Measurements from ENCODE around the gene CLNS1A.
A peak's percentile ranks its signal among the peaks of the same experiment; 100 is the strongest.
"Not testable (repeated sequence)": the region's sequence is repeated elsewhere in the genome, so short reads cannot be mapped to it uniquely, and the experiment has no call there.

Gene CLNS1A, protein sequence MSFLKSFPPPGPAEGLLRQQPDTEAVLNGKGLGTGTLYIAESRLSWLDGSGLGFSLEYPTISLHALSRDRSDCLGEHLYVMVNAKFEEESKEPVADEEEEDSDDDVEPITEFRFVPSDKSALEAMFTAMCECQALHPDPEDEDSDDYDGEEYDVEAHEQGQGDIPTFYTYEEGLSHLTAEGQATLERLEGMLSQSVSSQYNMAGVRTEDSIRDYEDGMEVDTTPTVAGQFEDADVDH

DNA sequence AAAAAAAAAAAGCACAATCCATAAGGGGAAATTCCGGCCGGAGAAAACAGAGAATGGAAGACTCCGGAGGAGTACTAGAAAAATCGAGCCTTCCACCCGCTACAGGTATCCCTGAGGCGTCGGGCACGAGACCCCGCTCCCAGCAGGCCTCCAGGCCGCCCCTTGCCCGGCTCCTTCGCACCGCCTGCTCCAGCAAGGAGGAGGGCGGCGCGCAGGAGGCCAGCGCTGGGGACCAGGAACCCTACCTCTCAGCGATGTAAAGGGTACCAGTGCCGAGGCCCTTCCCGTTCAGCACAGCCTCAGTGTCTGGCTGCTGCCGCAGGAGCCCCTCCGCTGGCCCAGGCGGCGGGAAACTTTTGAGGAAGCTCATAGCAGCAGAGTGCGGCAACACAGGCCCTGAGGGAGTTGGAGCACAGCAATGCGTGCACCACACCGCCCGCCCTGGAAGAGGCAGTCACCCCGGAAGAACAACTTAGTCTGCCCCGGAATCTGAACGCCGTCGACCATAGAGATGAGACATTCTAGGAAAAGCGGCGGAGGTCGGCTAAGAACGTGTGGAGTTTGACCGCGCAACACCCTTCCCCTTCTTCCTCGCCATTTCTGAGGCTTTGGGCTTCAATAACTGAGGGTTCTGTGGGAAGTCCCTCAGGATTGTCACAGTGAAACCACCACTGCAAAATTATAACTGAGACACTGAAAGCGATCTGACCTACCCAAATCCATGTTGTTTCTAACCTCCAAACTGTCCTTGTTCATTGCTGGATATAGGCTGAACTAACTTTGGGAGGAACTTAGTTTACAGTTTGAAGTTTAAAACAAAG, at the start of gene CLNS1A:
CLNS1A (minus strand) TSS at position 450 of the 821 bp plus-strand sequence; CDS start at position 370, 80 bp downstream.
- DNase-seq, result peak; percentile 69

DNA sequence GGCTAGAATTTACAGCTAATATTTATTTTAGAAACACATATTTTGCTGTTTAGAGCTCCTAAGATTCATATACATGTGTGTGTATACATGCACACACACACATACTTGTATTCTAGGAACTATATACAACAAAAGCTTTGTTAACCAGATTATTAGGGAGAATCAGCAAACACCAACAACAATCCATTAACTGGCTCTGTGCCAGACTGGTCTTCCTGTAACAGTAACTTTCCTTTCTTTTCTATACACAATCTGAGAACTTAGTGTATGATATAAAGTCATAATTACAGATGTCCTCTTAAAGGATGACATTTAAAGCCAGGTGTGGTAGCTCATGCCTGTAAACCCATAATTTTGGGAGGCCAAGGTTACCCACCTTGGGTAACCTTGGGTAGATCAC, 49.5 kb upstream of the CLNS1A start:
- DNase-seq, result no peak

DNA sequence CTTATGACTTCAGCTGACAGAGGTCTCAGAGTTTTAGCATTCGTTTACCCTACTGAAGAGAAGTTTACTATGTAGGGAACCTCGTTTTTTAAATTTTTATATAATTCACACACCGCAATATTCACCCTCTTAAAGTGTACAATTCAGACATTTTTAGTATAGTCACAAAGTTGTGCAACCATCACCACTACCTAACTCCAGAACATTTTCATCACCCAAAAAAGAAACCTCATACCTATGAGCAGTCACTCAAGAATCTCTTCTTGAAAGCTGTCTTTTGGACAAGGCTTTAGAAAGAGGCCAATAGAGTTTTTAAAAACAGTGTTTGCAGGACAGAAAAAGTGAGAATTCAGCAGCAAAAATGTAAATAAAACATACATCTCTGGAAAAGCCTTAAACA, 39.5 kb upstream of the CLNS1A start:
- no peak for DNase-seq

DNA sequence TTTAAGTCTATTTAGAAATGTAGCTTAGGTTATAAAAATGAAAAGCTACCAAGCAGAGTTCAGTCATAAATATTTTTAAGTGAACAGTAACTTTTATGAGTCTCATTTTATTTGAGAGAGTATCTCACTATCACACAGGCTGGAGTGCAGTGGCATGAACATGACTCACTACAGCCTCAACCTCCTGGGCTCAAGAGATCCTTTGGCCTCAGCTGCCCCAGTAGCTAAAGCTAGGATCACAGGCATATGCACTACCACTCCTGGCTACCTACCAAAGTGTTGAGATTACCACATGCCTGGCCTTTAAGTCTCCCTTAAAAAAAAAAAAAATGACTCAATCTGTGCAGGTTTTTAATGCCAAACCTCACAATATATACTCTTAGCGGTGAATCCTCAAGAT, 34.7 kb upstream of the CLNS1A start:
- DNase-seq, result no peak

DNA sequence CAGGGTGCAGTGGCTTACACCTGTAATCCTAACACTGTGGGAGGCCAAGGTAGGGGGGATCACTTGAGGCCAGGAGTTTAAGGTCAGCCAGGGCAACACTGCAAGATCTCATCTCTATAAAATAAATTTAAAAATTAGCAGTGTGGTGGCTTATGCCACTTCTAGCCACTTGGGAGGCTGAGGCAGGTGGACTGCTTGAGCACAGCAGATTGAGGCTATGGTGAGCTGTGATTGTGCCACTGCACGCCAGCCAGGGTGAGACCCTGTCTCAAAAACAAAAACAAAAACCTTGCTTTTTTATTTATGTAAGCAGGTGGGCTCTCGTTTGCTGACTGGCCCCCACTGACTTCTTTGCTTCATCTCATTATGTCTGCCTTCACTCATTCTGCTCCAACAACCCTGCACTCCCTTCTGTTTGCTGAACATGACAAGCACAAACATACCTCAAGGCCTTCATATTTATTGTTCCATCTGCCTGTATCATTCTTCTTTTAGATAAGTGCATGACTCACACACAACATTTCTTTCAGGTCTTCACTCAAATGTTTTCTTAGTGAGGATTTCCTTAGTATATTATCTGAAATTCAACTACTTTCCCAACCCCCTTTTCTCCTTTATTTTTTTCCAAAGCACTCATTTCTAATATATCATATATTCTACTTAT, 32.4 kb upstream of the CLNS1A start:
- DNase-seq, result no peak

DNA sequence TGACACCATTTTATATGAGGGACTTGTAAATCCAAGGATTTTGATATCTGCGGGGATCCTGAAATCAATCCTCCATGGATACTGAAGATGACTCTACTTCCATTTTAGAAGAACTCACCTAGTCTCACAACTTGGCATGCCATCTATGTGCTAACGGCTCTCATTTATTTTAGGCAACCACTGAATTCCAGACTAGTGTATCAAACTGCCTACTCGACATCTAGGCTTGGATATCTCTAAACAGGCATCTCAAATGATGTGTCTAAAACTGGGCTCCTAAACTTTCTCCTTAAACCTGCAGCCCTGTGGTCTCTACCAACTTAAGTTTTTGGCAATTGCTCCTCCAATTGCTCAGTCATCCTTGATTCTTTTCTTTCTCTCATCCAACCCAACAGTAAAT, 31.2 kb upstream of the CLNS1A start:
- no peak for DNase-seq

DNA sequence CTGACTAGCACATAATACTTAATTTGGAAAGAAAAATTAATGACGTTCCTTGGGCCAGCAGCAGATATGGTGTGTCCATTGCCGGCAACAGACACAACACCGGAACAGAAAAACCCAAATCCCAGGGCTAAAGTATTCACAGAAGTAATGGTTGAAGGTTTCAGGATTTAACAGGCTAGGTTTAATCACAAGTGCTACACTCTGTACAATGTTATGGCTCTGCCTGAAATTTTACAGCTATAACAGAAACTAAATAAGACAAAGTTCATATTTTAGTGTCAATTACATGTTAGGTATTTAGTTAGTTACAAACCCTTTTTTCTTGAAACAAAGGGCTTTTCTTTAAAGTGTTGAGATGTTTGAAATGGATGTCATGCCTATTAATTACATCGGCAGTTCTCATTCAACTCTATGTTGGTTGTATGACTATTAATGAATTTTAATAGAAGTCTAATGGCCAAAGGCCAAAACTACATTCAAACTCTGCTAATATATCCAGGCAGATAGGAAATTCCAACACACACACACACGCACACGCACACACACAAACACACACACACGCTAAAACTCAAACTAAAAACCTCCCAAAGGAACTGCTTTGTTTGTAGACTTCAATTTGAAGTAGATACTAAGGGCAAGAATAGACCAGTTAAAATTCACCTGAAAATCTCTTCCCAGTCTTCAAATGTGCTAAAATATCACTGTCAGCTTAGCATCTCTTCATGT, 27.8 kb upstream of the CLNS1A start:
- DNase-seq, result no peak

DNA sequence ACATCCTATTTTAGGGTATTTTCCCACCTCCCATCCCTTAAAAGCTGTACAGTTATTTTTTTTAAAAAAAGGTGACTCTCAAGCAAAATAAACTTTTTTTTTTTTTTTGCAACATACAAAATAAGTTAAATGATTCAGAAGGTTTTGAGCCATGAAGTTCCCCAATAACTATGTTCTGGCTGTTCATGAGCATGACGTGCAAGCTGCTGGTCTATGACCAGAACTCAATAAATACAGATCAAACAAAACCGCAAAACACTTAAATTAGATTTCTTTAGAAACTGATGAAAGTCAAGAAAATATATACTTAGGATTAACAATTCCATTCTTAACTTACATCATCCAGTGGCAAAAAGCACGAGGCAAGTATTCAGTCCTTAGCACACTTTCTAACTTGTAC, 24.1 kb upstream of the CLNS1A start:
- no peak for DNase-seq

DNA sequence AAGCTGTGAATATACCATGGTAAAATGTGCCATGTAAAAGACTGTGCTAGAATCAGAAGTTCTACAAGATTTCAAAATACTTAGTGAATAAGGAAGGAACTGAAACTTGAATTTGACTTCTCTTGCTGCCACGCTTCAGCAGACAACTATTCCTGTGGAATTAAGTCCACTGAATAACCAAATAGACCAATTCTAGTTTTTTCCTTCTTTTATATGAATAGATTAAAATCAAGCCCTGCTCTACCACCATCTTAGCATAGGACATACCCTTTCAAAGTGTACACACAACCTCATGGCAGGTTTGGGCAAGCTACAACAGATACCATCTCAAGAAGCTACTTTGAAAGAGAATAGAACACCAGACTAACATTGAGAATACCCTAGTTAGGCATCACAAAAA, 23.4 kb upstream of the CLNS1A start:
- no peak for DNase-seq

DNA sequence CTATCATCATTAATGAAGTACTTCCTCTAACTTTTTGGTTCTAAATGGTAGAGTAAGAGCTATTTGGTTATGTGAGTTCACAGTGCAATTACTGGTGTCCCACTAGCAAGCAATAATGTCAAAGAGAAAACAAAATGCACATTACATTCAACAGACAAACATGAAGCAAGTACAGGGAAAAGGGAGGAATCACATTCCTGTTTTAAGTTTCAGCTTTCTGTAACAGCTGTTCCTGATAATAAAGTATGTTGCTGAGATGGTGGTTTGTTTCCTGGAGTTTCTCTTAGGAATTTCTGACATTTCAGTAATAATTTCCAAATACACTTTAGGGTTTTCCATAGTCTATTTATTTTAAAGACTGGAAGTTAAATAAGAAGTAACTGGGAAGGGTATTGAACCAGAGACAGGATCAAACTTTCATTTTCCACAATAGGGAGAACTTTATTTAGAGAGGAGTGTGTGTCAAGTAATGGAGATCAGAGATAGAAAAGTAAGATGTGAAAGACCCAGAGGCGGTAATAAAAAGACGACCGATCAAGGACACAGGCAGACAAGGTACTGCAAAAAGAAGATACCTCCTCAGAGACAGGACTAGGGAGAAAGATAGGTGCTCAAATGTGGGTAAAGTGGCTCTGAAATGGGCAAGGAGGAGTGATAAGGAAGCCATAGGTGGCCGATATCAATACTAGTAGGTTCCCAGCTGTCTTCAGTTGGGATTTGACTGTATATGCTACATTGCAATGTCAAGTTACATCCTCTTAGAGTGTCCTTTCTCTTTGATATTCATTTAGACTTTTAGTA, 20.8 kb upstream of the CLNS1A start:
- DNase-seq, result no peak

DNA sequence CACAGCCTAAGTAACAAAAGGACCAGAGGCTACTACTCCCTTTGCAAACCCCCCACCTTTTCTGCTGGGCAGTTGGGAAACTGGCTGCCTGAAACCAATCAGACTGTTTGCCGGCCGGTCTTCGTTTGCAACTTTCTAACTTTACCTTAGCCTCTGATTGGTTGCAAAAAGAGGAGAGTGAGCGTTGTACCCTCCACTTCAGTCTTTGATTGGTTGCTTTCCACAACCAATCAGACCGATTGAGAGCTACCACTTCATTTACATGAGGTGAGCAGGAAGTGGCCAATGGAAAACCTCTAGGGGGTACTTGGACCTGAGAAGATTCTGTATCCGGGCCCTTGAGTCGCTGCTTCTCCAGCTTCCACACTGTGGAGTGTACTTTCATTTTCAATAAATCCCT, 18.8 kb upstream of the CLNS1A start:
- no peak for DNase-seq

DNA sequence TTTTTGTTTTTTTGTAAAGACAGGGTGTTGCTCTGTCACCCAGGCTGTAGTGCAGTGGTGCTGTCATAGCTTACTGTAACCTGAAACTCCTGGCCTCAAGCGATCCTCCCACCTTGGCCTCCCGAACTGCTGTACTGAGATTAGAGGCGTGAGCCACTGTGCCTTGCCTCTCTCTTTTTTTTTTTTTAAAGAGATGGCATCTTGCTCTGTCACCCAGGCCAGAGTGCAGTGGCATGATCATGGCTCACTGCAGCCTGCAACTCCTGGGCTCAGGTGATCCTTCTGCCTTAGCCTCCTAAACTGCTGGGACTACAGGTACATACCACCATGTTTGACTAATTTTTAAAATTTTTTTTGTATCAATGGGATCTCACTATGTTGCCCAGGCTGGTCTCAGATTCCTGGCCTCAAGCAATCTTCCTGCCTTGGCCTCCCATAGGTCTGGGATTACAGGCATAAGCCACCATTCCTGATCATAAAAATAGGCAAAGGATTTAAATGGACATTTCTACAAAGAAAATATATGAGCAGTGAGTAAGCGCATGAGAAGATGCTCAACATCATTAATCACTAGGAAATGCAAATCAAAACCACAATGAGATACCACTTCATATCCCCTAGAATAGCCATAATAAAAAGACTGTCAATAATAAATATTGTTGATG, 17.3 kb upstream of the CLNS1A start:
- DNase-seq, result no peak

DNA sequence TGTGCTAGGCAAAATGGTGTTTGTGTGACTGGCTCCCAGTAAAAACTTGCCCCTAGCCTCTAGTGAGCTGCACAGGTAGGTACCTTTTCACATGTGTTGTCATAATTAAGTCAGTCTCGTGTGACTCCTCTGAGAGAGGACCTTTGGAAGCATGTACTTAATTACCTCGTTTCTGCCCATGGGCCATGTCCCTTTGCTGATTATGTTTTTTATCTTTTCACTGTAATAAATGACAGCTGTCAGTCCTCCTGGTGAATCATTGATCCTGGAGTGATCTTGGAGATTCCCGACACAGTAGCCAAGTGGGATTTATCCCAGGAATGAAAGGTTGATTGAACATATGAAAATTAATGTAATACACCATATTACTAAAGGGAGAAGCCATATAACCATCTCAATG, 12.5 kb upstream of the CLNS1A start:
- no peak for DNase-seq

DNA sequence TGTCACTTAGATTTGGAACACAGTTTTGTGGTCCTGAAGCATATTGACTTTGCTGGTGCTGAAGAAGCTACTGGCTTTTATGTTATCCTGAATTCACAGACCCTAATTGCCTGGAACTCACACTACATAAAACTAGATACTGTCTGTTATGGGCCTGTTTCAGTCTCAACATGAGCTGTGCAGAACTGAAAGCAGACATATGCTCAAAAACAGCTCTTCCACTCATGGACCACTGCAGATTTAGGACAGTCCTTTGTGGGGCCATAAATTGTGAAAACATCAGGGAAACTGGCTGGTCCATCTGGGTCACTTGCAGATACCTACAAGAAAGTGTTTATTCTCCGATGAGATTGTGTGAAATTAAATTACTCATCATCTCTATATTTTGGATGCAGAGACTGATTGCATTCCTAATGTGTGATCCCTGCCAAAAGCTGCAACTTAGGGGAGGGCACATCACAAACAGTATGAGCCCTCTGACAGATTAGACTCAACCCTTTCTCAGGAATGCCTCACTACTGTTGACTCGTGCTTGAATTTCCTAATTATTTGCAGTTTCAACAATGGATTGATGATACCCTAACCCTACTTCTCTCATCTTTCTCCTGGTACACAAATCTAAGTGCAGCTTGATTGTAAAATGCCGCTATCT, 10.2 kb upstream of the CLNS1A start:
- no peak for DNase-seq

DNA sequence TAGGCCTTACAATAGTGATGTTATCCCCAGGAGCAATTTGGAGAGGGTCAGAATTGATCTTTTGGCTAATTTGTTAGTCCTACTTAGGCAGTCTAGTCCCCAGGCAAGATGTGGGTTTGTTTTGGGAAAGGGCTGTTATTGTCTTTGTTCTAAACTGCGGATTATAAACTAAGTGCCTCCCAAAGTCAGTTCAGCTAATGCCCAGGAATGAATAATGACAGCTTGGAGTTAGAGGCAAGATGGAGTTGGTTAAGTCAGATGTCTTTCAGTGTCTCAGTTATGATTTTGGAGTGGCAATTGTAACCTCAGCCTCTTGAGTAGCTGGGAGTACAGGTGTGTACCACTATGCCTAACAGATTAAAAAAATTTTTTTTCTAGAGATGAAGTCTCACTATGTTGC, 7.3 kb upstream of the CLNS1A start:
- no peak for DNase-seq

DNA sequence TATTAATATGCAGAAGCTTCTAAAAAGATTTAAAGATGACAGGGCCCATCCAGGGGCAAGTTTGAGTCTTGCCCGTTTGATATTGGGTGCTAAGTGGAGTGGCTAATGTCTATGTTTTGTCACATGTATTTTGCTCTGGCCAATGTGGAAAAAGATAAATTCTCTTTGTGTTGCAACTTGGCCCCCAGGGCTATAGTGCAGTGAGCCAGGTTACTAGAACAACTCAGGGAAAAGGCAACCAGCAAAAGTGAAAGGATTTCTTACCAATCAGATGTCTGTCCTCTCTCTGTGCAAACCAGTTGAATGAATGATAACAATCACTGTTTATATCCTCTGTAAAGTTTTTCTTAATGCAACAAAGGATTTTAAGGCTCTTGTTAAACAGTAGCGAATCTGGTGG, 4.6 kb upstream of the CLNS1A start:
- DNase-seq, result no peak

DNA sequence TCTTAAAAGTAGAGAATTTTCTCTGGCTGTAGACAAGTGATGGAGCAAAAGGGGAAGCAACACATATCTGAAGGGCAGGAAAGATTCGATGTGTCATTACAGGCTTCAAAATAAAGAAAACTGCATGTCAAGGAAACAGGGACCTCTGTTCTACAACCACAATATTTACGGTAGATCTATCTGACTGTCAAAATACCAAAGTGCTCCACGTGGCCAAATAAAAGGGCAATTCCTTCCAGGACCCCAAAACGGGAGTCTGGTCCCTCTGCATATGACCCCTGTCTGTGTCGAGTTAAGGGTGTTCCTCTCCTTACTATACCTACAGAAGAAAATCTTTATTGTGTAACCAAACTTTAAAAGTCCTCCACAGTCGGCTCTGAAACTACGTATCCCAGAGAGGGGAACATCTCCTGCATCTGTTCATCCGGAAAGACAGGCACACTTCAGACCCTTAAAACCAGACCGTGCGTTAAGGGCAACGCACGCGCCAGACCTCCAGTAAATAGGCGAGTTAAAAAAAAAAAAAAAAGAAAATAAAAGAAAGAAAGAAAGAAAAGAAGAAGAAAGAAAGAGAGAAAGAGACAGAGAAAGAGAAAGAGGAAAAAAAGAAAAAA, 756 bp downstream of the CLNS1A start:
- no peak for DNase-seq

DNA sequence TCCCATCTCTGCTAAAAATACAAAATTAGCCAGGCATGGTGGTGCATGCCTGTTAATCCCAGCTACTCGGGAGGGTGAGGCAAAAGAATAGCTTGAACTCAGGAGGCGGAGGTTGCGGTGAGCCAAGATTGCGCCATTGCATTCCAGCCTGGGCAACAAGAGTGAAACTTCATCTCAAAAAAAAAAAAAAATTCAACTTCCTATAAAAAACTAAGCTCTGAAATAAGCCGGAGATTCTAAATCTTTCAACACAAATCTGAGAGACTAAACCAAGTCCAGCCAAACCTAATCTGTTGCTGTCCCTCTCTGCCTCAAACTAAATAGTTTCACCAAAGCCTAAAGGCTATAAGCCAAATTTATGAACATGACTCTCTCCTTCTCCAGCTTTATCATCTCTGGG, 3.7 kb downstream of the CLNS1A start:
- DNase-seq, result not testable (repeated sequence)

DNA sequence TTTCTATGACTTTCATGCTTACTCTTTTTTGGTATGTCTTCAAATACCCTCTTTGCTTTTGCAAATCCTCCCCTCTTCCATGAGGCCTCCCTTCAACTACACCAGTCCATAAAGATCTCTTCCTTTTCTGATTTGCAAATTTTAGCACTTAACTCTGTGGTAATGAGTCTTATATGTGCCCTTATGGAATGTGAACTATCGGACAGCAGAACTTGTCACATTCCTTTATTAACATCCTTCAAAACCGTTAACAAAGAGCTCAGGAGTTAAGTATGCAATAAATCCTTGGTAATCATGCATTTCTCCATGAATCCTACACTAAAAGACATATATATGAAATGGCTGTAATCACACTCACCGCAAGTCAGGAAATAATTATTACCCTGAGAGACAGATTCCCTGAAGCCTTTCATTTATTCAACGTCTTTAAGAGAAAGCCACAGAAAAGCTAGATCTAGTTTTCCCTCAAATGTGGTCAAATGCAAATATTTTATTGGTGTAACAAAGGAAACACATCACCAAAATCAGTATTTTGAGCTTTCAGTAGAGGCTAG, 7.4 kb downstream of the CLNS1A start:
- DNase-seq, result no peak

DNA sequence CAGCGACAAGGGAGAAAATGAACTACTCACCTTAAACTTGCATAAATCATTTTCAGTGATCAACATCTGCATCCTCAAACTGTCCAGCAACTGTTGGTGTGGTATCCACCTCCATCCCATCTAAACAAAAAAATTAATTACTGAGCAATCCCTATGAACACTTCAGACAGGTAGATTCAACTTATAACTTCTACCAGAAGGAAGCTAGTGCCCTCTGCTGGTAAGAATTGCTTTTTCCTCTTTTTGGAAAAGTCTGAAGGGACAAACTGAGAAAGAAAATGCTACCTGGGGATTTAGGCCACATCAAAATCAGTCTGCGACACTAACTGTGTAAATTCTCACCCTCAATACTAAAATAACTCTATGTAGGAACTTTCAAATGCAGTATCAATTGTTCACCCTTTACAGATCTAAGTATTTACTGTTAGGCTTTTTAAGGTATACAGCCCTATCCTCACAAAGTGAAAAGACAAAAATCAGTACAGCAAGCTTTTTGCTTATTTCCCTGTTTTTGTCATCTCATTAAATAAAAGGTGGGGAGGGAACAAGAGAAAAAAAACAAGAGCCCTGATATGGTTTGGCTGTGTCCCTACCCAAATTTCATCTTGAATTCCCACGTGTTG, 17.9 kb downstream of the CLNS1A start:
- peak; percentile 25 for DNase-seq

All from NCI-H1417 treated with DMSO at 0.1 percent for 48 hours (cell line).